HepG2 (cell line): ENCODE data around the gene FAM219A. TPM values are rescaled to one million over a fixed set of nuclear protein-coding genes. Genes with fewer than 3 reads are reported as not detected.

ENCODE experiments used
- AGO2 ChIP-seq: fragments of 200-400 bp; formaldehyde crosslinking; optimal IDR thresholded peaks from 2 replicates; pipeline ENCODE3; 2017; ENCODE audit warnings: mild to moderate bottlenecking, low read depth, low read length, moderate library complexity
- ATF5 ChIP-seq: sonication (generic); formaldehyde crosslinking; IDR thresholded peaks from 2 replicates; pipeline ENCODE4 v1.4.0; 2020; ENCODE audit warnings: mild to moderate bottlenecking, low read depth, missing genetic modification reagents
- BCLAF1 ChIP-seq: fragments of 450-650 bp; IDR thresholded peaks from 2 replicates; pipeline ENCODE4 v1.6.1; 2017; ENCODE audit warnings: mild to moderate bottlenecking
- FUBP1 ChIP-seq: sonication (generic); formaldehyde crosslinking; IDR thresholded peaks from 2 replicates; pipeline ENCODE4 v1.5.1; 2020; ENCODE audit warnings: missing genetic modification reagents, mild to moderate bottlenecking, borderline replicate concordance
- GABPB1 ChIP-seq: IDR thresholded peaks from 2 replicates; pipeline ENCODE4 v1.6.1; 2016; ENCODE audit warnings: mild to moderate bottlenecking, missing genetic modification reagents, moderate library complexity, missing compliant biosample characterization
- HDAC6 ChIP-seq: fragments of 200-600 bp; sonication (generic); IDR thresholded peaks from 2 replicates; pipeline ENCODE4 v1.7.0; 2017; ENCODE audit warnings: mild to moderate bottlenecking, antibody characterized with exemption, low read length, low read depth
- HNF1B ChIP-seq: sonication (generic); formaldehyde crosslinking; IDR thresholded peaks from 2 replicates; pipeline ENCODE4 v1.5.1; 2020; ENCODE audit warnings: mild to moderate bottlenecking, moderate library complexity, missing genetic modification reagents
- MED8 ChIP-seq: sonication (generic); formaldehyde crosslinking; IDR thresholded peaks from 2 replicates; pipeline ENCODE4 v1.8.1; 2023; ENCODE audit warnings: mild to moderate bottlenecking, missing genetic modification reagents; ENCODE audit not compliant: insufficient replicate concordance
- NR2F1 ChIP-seq, 2 experiments: fragments of 450-650 bp in 1 of 2; formaldehyde crosslinking in 1 of 2; IDR thresholded peaks; 2 replicates each; pipeline versions ENCODE4 v1.5.0 to v1.6.1; 2016 to 2020; ENCODE audit warnings: mild to moderate bottlenecking in 1 of 2, missing compliant biosample characterization in 1 of 2, missing genetic modification reagents in 1 of 2, moderate library complexity in 1 of 2
- PHF8 ChIP-seq: sonication (generic); formaldehyde crosslinking; IDR thresholded peaks from 2 replicates; pipeline ENCODE4 v1.5.0; 2020; ENCODE audit warnings: missing genetic modification reagents
- POGZ ChIP-seq: sonication (generic); formaldehyde crosslinking; IDR thresholded peaks from 2 replicates; pipeline ENCODE4 v1.4.0; 2020; ENCODE audit warnings: mild to moderate bottlenecking, missing genetic modification reagents
- POLR2AphosphoS5 ChIP-seq: IDR thresholded peaks from 2 replicates; pipeline ENCODE4 v1.6.1; 2012; ENCODE audit warnings: low read depth, low read length
- POLR2G ChIP-seq: fragments of 200-400 bp; formaldehyde crosslinking; IDR thresholded peaks from 2 replicates; pipeline ENCODE4 v1.6.1; 2018; ENCODE audit warnings: mild to moderate bottlenecking, low read depth, low read length, moderate library complexity
- SP1 ChIP-seq, 2 experiments: fragments of 450-650 bp in 1 of 2; sonication (generic) in 1 of 2; formaldehyde crosslinking in 1 of 2; IDR thresholded peaks; 2 replicates each; pipeline versions ENCODE4 v1.4.0 to v1.6.1; 2016 to 2020; ENCODE audit warnings: missing genetic modification reagents in 1 of 2
- TARDBP ChIP-seq: sonication (generic); formaldehyde crosslinking; IDR thresholded peaks from 2 replicates; pipeline ENCODE4 v1.8.0; 2022; ENCODE audit warnings: mild to moderate bottlenecking, missing genetic modification reagents
- ZBTB4 ChIP-seq: sonication (generic); formaldehyde crosslinking; IDR thresholded peaks from 2 replicates; pipeline ENCODE4 v1.4.0; 2020; ENCODE audit warnings: missing genetic modification reagents, mild to moderate bottlenecking, borderline replicate concordance
- ZNF780A ChIP-seq: sonication (generic); formaldehyde crosslinking; IDR thresholded peaks from 2 replicates; pipeline ENCODE4 v1.8.0; 2022; ENCODE audit warnings: mild to moderate bottlenecking, missing genetic modification reagents, moderate library complexity
- polyA plus RNA-seq, 8 experiments: library from polyadenylated mRNA; depleted of rRNA in 3 of 8; stranded (reverse) in 7 of 8; unstranded in 1 of 8; fragments of >200 nt; fragmentation: Illumina TruSeq in 4 of 8; extraction: Trizol in 4 of 8; gene quantifications; 2 replicates each; pipeline versions ENCODE4 v1.2.1 to v1.2.3, GENCODE V29; 2011 to 2016; ENCODE audit warnings: low read depth in 4 of 8, missing spikeins in 1 of 8, mixed read lengths in 1 of 8; ENCODE audit not compliant: insufficient read depth in 1 of 8
- total RNA-seq, 5 experiments: library from RNA; depleted of rRNA; stranded (reverse); fragments of >200 nt; fragmentation: Illumina TruSeq; extraction: Trizol; gene quantifications; 2 replicates each; pipeline ENCODE4 v1.2.3, GENCODE V29; 2016; ENCODE audit warnings: low read depth in 1 of 5

Gene FAM219A
- total and polyA plus RNA-seq, 2 of the 13 experiments (the other 11 are each of a cell fraction or from before 2014, with no cell fraction given) = 3.9 to 6.4 TPM

- TF ChIP-seq ZBTB4 (CRISPR knock-in tag) = no peak; the same call in 1 of the 2 replicates
- peak; percentile 37; the same call in 1 of the 2 replicates for TF ChIP-seq HNF1B (CRISPR knock-in tag)
- TF ChIP-seq SP1 (IDR thresholded peaks at IDR 0.05) = no peak
- peak; percentile 76 for TF ChIP-seq SP1 (CRISPR knock-in tag; IDR thresholded peaks at IDR 0.05)
- no peak for TF ChIP-seq ATF5
- TF ChIP-seq TARDBP (CRISPR knock-in tag) = no peak
- no peak for TF ChIP-seq MED8 (CRISPR knock-in tag)
- TF ChIP-seq FUBP1 (CRISPR knock-in tag) = no peak
- peak; percentile 59 for TF ChIP-seq PHF8 (CRISPR knock-in tag)
- TF ChIP-seq POGZ (CRISPR knock-in tag) = no peak
- 0 out of 4 replicates have a peak, but pooled peaks of 1 of the 2 experiments have one; percentile 4 for TF ChIP-seq NR2F1 (CRISPR knock-in tag; IDR thresholded peaks at IDR 0.05)
- 0 out of 2 replicates have a peak, but pooled peaks have one; percentile 63 for TF ChIP-seq ZNF780A (CRISPR knock-in tag)
- peak; percentile 53 for TF ChIP-seq POLR2AphosphoS5
- TF ChIP-seq BCLAF1 = no peak
- TF ChIP-seq AGO2 = no peak
- peak; percentile 71 for TF ChIP-seq GABPB1
- no peak for TF ChIP-seq HDAC6
- TF ChIP-seq POLR2G = peak; percentile 65
Measured at GRCh38 chr9:34380511-34381315, 77.7 kb downstream of the FAM219A start (continued).
